NCI-H524 (cell line): Measurements from ENCODE around the gene EXD3.

Experiments used
- DNase-seq, 2 experiments: peaks; one replicate each; lab custom pipeline; 2025; lab: John Stamatoyannopoulos, UW

Gene EXD3

GRCh38 chr9:137306066-137306849 is 116.7 kb downstream of the EXD3 start:
- no peak for DNase-seq

DNA sequence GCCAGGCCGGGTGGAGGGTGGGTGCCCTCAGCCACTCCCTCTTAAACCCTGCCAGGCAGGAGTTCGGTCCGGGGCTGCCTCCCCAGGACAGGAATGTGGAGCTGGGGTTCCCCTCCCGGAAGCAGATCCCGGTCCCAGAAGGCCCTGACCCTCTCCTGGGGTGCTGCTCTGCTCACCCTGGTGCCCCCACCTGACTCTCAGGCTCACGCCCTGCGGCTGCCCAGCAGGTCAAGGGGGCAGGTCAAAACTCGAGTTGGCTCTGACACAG is 117.2 kb downstream of the EXD3 start:
- DNase-seq, result no peak

DNA sequence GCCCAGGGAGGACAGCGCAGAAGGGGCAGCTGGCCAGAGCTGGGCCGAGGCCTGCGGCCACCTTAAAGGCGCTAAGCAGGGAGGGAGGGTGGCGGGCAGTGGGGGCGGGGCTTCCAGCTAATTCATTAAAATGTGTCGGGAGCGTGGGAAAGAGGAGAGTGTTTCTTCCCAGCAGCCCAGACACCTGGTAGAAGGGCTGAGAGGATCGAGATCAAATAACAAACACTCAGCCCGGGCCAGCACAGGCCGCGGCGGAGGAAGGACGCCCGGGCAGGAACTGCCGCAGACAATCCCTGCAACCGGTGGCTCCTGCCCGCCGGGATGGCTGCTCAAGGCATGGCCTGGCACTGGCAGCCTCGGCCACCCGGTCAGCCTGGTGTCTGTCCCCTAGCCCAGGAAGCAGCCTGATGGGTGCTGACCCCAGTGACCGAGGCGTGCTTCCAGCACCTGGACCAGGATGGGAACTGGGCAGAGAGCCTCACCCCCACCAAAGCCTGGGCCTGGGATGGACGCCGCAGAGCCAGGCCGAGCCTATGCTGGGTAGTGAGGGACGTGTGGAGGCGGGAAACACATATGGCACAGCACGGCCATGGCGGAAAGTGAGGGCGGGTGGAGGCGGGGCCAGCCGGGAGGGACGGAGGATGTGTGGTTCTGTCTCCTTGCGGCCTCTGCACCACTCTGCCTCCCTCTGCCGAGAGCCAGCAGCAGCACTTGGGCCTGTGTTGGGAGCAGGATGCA is 117.7 kb downstream of the EXD3 start:
- peak; percentile 73 to 83 for DNase-seq

- peak; percentile 32 to 77 for DNase-seq
Observed at GRCh38 chr9:137304383-137305059, 118.4 kb downstream of the EXD3 start.

GRCh38 chr9:137303893-137304382 is 119.0 kb downstream of the EXD3 start:
- DNase-seq, result no peak

GRCh38 chr9:137303151-137303892 is 119.6 kb downstream of the EXD3 start:
- no peak for DNase-seq

GRCh38 chr9:137302449-137303150 is 120.4 kb downstream of the EXD3 start:
- no peak for DNase-seq

GRCh38 chr9:137302118-137302448 is 120.9 kb downstream of the EXD3 start, which contains the start of gene NRARP:
TSS of gene NRARP (minus strand) at chr9:137302271. CDS start at chr9:137301928, 343 bp downstream.
- DNase-seq, result peak; percentile 79 to 91

- peak; percentile 46 to 69 for DNase-seq
Observed at GRCh38 chr9:137301081-137301947, 121.6 kb downstream of the EXD3 start.

- DNase-seq, result peak in 1 of 2 experiments; percentile 44
Observed at GRCh38 chr9:137300567-137301080, 122.3 kb downstream of the EXD3 start.

- DNase-seq, result no peak
Observed at GRCh38 chr9:137299938-137300337, 123.0 kb downstream of the EXD3 start.

DNA sequence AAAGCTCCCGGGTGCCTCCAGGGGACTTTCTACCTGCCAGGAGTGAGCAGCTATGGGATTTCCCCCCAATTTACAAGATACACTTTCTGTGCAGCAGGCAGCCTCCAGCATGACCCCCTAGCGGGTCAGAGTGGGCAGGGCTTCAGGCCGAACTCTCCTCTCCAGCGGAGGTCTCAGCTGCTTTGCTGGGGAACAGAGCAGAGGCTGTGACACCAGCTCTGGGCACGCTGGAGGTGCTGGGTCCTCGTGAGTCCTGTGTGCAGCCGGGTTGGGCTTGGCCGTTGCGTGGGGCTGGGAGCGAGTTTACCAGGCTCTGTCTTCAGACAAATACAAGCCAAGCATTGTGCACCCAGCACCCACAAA is 123.8 kb downstream of the EXD3 start:
- DNase-seq, result no peak

DNA sequence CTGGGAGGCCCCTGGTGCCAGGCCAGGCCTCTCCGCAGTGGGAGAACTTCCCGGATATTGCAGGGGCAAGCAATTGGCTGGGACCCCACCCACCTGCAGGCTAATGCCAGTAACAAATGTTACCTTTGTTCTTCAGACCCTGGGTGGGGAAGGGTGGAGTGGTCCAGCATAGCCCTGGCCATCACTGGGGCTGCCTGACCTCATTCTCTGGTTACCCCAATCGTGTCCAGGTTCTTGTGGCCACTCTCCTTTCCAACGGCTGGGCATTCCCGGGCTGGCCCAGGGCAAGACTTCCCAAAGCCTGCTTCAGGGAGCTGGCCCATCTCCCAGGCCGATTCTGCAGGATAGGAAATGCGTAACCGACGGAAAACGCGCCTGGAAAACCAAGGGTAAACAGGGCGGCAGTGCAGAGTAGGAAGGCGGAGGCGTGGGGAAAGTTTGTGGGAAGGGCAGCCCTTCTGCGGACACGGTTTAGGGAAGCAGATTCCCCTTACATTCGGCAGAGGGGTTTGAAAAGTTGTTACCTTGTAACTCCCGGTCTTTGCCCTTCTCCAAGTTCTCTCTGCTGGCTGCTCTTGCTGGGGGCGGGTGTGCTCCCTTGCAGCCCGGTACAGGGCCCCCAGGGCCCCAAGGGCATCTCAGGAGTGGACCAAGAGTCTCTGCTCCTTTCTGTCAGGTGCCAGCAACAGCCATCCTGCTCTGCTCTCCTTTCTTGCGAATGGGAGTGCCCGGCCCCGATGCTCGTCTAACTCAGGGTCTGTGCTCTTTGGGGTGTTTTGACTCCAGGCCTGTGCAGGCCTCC is 124.4 kb downstream of the EXD3 start:
- DNase-seq, result no peak

GRCh38 chr9:137297966-137298365 is 125.0 kb downstream of the EXD3 start:
- no peak for DNase-seq

DNA sequence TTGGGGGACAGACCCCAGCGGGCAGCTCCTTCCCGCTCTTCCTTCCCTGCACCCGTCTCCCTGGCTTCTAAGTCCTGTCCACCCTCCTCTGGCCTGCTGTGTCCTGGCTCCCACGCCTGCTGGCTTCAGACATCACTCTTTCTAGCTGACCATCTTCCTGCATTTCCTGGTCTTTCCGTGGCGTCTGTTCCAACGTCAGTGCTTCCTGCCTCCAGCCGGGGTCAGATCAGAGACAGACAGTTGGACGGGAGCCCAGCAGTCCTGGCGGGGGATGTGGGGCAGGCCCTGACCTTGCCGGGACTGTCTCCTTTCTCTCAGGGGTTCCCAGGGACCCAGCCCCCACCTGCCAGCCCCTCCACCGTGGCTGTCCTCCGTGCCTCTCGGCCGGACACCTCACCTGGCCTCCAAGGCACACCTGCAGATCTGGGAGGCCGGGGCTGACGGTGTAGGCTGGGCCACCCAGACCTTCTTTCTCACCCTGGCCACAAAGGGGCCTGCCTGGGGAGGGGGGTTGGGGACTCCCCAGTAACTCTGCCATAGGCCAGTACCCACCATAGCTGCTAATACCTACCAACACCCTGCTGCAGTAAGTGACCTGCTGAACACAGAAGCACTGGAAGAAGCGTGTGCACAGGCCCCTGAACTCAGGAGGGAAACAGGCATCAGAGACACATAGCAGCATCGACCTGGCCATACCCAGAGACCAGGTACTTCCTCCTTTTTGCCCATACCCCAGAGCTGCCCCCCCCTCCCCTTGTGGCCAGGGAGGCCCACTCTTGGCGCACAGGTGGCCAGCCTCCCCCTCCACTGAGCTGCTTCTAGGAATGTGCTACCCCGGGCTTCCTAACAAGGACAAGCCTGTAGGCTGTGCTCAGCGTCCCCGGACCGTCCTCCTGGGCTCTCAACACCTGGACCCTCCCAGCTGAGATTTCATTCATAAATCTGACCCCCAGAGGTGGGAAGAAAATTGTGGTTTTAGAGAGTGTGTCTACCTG is 126.0 kb downstream of the EXD3 start:
- DNase-seq, result no peak

DNA sequence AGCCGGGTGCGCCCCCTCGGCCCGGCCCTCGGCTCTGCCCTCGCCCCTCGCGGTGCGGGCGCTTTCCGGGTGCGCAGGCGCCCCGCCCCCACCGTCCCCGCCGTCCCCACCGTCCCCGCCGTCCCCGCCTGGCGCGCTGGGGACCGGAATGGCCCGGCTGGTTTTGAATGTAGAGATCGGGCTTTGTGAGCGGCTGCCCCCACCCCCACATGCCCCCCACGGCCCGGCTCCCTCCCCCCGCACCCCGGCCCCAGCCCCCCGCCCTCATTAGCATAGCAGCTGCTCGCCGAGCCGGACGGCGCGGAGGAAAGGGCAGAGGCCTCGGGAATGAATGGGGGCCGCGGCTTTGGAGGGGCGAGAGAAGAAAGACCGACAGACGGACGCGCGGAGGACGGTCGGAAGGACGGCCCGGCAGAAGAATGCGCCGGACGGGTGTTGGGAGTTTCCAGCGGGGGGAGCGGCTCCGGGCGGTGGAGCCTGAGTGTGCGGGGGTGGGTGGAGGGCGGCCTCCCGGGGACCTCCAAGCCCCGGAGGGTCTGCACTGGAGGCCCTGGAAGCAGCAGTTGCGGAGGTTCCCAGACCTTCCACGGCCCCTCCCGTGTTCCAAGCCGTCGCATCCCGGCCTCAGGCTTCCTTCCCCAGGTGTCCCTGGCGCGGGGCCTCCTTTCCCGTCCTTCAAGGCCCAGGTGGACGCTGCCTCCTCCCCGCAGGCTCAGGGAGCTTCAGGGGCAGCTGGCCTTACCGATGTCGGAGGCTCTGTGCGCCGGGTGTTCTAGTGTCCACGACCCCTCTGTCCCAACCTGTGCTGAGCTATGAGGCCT is 126.9 kb downstream of the EXD3 start:
- DNase-seq, result no peak

DNA sequence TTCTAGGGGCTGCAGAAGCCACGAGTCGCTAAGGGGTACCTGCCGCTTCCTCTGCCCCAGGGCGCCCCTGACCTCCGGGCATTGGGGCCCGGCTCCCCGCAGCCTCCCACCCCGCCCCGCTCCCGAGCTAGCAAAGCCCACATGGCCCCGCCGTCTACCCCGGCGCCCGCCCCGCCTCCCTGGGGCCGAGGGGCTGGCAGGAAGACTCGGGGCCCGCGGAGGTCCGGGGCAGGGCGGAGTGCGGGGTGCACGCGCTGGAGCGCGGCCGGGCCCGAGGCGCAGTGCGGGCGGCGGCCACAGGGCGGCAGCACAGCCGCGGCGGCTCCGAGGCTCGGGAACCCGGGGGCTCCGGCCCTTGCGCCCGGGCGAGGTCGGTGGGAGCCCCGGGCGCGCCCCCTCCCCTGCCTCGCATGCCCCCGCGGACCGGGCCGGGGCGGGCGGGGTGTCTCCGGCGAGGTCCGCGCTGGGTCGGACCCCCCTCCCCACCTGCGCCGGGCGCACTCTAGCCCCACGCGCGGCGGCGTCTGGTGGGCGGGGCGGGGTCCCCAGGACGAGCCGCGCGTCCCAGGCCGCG is 127.6 kb downstream of the EXD3 start:
- peak in 1 of 2 experiments; percentile 25 for DNase-seq
